SKM-1 (cell line): Measurements from ENCODE around the gene PFKP.
"Not testable (repeated sequence)": the region's sequence is repeated elsewhere in the genome, so short reads cannot be mapped to it uniquely, and the experiment has no call there.

Source experiments
- DNase-seq: peaks from one replicate; lab custom pipeline; 2025; ENCODE audit not compliant: unreplicated experiment; lab: John Stamatoyannopoulos, UW

Gene PFKP

GRCh38 chr10:3046981-3047547 lies 20.3 kb upstream of the PFKP start:
- DNase-seq, result no peak

DNA sequence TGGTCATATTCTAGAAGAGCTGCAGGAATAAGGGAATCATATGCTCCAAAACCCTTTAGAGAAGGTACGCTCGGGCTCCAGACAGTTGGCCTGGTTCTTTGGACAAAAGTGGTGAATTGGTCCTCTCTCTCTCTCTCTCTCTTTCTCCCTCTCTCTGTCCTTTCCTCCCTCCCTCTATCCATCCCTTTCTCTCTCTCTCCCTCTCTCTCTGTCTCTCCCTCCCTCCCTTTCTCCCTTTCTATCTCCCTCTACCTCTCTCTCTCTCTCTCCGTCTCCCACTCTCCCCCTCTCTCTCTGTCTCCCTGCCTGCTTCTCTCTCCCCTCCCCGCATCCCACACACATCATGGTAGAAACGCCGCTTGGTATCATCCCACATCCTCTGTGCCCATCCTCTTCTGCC lies 19.8 kb upstream of the PFKP start:
- no peak for DNase-seq

DNA sequence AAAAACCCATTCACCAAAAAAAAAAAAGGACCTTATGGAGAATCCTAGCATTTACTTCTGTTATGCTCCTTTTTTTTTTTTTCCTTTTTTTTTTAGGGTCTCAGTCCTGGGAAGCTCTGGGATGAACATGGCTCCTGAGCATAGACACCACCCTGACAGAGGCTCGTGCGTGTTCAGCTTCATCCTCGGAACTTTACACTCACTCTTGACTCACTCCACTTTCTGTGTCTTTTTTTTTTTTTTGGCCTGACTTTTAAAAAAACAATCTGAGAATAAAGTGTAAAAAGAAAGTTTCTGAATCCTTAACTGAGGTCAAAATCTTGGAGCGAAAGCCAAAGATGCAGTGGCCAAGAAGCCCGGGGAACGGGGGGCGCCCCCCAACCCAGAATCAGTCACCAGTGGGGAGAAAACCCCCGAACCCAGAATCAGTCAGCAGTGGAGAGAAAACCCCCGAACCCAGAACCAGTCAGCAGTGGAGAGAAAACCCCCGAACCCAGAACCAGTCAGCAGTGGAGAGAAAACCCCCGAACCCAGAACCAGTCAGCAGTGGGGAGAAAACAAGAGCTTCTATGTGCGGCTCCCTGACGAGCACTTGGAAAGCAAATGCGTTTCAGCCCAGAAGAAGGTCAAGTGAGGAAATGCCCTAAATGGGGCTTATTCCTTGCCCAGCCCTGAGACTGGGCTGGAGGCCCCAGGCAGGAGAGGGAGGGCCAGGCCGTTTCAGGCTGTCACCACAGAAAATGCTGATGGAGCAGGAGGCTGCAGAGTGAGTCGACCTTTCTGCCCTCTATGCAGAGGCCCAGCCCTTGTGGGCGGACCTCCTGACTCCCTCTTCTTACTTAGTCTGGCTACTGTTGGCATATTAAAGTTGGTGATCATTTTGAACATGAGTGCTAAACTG lies 19.0 kb upstream of the PFKP start:
- DNase-seq, result no peak

- no peak for DNase-seq
Observed at GRCh38 chr10:3051692-3052091, 15.7 kb upstream of the PFKP start.

GRCh38 chr10:3053155-3053554 lies 14.2 kb upstream of the PFKP start:
- no peak for DNase-seq

DNA sequence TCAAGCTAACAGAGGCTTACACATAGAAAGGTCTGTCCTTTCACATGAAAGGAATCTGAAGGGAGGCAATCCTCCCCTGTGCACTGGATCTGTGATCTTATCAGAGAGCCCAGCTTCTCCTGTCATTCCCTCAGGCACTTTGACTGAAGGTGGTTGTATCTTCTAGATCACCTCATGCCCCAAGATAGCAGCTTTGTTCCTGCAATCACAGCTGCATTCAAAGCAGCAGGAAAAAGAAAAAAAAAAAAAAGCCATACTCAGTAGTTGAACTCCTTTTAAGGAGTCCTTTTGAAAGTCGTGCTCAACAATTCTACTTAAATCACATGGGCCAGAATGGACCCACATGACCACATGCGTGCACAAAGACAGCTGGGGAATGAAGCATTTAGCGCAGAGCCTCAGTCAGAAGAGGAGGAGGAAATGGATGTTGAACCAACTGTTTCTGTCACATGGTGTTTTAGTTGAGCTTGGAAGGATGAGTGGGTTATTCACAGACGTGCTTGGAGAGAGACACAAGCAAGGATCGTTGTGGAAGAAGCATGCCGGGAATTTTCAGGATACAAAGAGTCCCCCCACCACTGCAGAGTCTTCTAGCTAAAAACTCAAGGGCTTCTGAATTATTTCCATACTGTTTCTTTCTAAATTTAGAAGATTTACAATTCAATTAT lies 13.0 kb upstream of the PFKP start:
- DNase-seq, result no peak

DNA sequence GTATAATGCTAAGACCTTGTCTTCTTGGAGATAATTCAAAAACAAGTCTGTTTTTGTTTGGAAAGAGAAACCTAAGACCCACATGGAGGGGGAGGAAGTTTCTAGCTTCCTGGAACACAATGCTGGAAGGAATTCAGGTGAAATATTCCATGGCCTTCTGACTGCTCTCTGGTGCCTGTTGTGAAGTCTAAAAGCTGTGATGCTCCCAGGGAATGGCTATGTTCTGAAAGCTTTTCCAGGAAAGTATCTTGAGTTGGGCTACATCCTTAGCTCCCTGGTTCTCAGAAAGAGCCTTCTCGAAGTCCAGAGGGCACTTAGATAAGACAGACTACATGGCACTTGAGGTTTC lies 12.5 kb upstream of the PFKP start:
- DNase-seq, result no peak

- DNase-seq, result no peak
Observed at GRCh38 chr10:3056280-3057037, 10.9 kb upstream of the PFKP start.

DNA sequence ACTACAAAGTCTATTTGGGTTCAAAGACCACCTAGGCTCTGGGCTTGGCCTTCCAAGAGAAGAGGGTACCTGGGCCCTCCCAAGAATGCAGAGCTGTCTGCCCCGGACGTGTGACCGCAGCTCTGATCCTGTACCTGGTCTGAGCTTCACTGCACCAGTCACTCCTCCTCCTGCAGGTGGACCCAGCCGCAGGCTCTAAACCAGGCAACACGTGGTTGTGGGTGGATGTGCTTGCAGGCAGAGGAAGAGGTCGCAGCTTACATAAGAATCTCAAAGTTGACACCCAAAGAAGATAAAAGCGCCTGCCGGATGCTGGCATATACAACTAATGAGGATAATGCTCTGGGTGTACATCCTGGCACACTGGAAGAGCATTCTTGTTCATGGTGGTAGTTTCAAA lies 9.4 kb upstream of the PFKP start:
- no peak for DNase-seq

- DNase-seq, result no peak
Observed at GRCh38 chr10:3059974-3060373, 7.4 kb upstream of the PFKP start.

DNA sequence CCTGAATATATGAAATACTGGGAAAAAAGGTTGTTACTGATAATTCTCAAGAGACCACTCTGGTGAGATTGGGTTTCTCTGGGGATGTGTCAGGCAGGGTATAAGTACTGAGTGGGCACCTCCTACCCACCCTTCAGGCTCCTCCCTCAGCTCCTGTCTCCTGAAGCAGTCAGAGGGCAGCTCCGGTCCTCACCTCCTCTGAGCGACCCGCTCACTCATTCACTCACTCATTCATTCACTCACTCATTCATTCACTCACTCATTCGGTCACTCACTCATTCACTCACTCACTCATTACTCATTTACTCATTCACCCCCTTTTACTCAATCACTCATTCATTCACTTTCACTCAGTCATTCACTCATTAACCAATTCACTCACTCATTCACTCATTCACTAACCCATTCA lies 6.9 kb upstream of the PFKP start:
- DNase-seq, result no peak

GRCh38 chr10:3061323-3061898 lies 5.9 kb upstream of the PFKP start:
- DNase-seq, result not testable (repeated sequence)

DNA sequence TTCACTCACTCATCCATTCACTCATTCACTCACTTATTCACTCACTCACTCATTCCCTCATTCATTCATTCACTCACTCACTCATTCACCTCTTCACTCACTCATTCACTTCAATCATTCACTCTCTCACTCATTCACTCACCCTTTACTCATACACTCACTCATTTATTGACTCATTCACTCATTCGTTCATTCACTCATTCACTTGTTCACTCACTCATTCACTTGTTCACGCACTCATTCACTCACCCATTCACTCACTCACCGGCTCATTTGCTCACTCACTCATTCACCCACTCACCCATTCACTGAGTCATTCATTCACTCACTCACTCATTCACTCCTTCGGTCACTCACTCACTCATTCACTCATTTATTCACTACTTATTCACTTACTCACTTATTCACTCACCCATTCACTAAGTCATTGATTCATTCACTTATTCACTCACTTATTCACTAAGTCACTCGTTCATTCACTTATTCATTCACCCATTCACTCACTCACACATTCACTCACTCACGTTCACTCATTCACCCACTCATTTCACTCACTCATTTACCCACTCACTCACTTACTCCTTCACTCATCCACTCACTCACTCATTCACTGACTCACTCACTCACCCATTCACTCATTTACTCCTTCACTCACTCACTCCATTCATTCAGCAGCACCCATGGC lies 4.7 kb upstream of the PFKP start:
- DNase-seq, result no peak

DNA sequence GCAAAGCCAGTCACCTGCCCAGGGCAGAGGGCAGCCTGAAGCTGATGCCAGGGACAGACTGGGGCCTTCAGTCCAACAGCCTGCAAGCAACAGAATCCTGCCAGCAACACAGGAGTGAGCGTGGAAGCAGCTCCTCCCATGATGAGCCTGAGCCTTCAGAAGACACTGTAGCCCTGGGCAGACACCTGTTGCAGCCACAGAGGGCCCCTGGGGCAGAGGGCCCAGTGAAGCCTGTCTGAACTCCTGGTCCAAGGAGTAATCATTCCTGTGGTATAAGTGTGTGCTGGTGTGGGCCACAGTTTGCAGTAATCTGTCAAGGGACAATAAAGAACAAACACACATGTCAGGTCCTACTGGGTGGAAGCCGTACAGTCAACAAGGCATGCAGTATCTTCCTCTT lies 2.9 kb upstream of the PFKP start:
- DNase-seq, result no peak

GRCh38 chr10:3065622-3066021 lies 1.7 kb upstream of the PFKP start:
- no peak for DNase-seq

GRCh38 chr10:3066317-3067117 lies 831 bp upstream of the PFKP start:
- no peak for DNase-seq

- no peak for DNase-seq
Observed at GRCh38 chr10:3067859-3068179, 471 bp downstream of the PFKP start.

GRCh38 chr10:3068201-3068967 lies 1.0 kb downstream of the PFKP start:
- DNase-seq, result no peak
